Head of caudate nucleus (tissue), 42 donors: ENCODE results near the gene FRMD6.
"Not testable (repeated sequence)": the region's sequence is repeated elsewhere in the genome, so short reads cannot be mapped to it uniquely, and the experiment has no call there.

Experiments
- DNase-seq, 42 donors: peaks; one replicate each; pipeline versions ENCODE4 v3.0.0 to v3.0.0-alpha.2; 2020 to 2021; ENCODE audit warnings: mixed read lengths in 7 of 42
- intact Hi-C: fragments of 100-400 bp; cut with DNase I; formaldehyde crosslinking; loops from one replicate; pipeline ENCODE4 v1.15.0; 2022

FRMD6 gene

DNA sequence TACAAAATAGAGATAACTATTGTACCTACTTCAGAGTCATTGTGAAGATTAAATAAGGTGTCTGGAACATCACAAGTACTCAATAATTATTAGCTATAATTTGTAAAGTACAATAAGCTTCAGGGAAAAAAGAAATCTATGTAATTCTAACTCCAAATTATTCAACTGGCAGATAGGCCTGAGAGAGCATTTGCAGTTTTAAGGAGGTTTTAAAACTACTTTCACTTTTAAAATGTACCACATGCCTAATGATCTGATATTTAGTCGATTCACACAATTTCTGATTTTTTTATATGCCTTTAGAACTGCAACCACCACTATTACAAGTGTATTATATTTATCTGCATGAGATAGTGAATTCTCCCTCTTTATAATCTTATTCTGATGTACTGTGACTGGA is 24.9 kb upstream of the FRMD6 start:
- intact Hi-C loops, result no loop called here

GRCh38 chr14:51627313-51627712 is 24.4 kb upstream of the FRMD6 start:
- intact Hi-C loops, result no loop called here
- no peak for DNase-seq

More for the DNA sequence above, 24.9 kb upstream of the FRMD6 start:
- DNase-seq, result no peak

DNA sequence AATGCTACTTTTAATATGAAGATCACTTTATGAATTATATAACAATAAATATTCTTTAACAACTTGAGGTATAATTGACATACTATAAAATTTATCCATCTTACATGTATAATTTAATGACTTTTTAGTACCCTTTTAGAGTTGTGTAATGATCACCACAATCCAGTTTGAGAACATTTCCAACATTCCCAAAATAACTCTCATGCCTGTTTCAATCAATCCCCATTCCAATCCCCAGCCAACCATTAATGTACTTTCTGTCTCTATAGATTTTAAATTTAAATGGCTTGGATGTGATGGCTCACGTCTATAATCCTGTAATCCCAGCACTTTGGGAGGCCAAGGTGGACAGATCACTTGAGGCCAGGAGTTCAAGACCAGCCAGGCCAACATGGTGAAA is 23.5 kb upstream of the FRMD6 start:
- intact Hi-C loops, result no loop called here
- DNase-seq, result no peak

- DNase-seq, result no peak
- intact Hi-C loops, result no loop called here
These were observed 20.7 kb upstream of the FRMD6 start for GRCh38 chr14:51630987-51631386.

- intact Hi-C loops, DNase-seq: not testable (repeated sequence)
These were observed 18.4 kb upstream of the FRMD6 start for GRCh38 chr14:51633298-51633697.

- DNase-seq, result no peak
- intact Hi-C loops, result no loop called here
These were observed 15.6 kb upstream of the FRMD6 start for GRCh38 chr14:51636109-51636508.

DNA sequence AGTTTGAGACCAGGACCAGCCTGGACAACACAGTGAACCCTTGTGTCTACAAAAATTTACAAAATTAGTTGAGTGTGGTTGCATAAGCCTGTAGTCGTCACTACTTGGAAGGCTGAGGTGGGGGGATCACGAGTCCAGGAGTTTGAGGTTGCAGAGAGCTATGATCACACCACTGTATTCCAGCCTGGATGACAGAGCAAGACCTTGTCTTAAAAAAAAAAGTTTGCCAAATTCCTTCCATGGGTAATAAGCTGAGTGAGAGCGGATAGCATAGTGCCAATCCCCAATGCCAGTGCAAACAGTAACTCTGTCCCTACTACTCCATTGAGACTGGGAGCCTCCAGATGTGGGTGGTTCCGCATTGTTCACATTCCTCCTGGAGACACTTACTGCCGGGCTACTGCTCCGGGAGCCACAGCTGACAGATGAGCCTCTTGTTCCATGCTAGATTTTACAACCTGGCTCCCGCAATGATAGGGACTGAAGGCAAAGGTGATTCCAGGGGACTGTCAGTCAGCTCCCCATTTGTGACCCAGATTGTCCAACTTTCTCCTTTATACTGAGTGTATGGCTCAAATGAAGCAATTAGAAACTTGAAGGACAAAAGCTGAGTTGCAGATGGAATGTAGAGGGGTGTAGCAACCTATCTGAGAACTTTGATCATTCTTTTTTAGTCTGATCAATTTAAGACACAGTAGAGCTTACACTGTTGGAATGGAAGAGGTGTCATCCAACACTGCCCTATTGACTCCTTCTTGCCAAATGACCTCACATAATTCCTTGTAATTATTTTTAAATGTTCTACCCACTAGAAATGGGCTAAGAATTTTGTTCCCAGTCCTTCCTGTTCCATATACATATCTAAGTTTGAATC is 13.4 kb upstream of the FRMD6 start:
- DNase-seq, result no peak
- intact Hi-C loops, result no loop called here

DNA sequence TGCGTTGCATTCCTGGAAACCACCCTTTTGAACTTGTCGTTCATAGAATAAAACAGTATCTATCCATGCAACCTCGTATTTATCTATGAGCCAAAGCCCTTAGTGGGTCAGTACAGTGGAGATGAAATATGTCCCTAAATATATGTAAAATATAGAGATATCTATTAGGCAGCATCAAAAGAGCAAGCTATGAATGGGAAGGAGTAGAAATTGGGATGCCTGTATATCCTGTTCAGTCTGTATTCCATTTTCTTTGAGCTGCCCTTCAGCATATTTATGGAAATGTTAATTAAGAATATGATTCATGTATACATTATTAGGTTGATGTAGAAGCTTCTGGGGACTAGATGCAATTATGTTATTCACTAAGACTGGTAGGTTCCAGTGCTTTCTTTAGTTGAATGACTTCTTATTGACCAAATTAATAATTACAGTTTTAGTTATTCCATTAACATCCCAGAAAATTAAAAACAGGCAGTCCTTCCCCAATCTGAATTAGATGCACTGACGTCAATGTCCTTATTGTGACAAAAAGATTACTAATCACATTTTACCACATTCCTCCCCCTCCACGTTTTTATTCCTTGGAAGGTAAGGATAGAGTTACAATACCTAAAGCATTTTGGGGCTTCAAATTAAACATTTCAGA is 11.9 kb upstream of the FRMD6 start:
- intact Hi-C loops, result no loop called here
- no peak for DNase-seq

- intact Hi-C loops, result no loop called here
These were observed 8.6 kb upstream of the FRMD6 start for GRCh38 chr14:51643140-51643539.

GRCh38 chr14:51644217-51644933 is 7.3 kb upstream of the FRMD6 start:
- no peak for DNase-seq
- intact Hi-C loops, result no loop called here

More at GRCh38 chr14:51643140-51643539, 8.6 kb upstream of the FRMD6 start:
- no peak for DNase-seq

GRCh38 chr14:51648296-51648695 is 3.4 kb upstream of the FRMD6 start:
- intact Hi-C loops, result no loop called here
- DNase-seq, result no peak

GRCh38 chr14:51650716-51651387 is 858 bp upstream of the FRMD6 start:
- DNase-seq, result peak in 11 of 42 donors; percentile 4 to 50 (median 19)
- intact Hi-C loops, result loop anchor here (5.0 kb wide), 2 partner anchors 131 to 369 kb away; no protein-coding TSS in a partner anchor

DNA sequence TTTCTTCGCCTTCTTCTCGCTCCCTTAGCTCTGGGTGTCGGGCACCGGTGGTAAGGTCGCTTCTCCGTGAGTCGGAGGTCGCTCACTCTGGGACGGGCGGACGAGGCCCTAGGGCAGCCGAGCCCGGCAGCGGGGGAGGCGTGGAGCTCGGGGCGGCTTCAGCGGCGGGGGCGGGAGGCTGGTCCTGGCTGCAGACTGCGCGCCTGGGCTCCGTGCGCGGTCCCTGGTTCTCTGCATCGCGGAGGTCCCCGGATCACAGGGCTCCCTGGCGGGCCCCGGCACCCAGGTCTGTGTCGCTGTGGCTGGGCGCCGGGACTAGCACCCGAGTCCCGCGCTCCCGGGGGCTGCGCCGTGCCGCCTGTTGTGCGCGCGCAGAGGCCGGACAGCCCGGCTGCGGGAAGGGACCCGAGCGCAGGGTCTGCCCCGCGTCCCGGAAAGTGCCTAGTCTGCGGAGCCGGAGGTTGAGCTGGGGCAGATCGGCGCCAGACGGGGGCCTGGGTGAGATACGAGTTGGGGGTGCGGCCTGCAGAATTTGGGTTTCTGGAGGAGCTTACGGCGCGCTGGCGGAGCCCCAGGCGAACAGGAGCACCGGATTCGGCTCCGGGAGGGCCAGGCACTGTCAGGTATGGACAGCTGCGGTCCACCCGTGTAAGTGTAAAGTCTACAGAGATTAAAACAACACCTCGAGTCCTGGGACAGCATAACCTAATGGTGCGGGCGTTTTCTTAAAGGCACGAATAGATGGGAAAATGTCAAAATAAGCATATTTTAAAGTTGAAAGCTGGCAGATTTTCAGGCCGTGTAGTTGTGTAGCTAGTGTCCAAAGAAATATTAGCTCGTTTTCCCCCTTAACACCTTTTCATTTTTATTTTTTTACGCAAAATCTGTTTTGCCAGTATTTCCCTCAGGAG is 713 bp downstream of the FRMD6 start:
- intact Hi-C loops, result loop anchor here (5.0 kb wide), 2 partner anchors 130 to 370 kb away; no protein-coding TSS in a partner anchor
- DNase-seq, result peak in 39 of 42 donors; percentile 17 to 72 (median 41)

- DNase-seq, result peak in 1 of 42 donors; percentile 28
- intact Hi-C loops, result loop anchor here (5.0 kb wide), 2 partner anchors 129 to 371 kb away; no protein-coding TSS in a partner anchor
These were observed 1.5 kb downstream of the FRMD6 start for GRCh38 chr14:51653079-51653774.

DNA sequence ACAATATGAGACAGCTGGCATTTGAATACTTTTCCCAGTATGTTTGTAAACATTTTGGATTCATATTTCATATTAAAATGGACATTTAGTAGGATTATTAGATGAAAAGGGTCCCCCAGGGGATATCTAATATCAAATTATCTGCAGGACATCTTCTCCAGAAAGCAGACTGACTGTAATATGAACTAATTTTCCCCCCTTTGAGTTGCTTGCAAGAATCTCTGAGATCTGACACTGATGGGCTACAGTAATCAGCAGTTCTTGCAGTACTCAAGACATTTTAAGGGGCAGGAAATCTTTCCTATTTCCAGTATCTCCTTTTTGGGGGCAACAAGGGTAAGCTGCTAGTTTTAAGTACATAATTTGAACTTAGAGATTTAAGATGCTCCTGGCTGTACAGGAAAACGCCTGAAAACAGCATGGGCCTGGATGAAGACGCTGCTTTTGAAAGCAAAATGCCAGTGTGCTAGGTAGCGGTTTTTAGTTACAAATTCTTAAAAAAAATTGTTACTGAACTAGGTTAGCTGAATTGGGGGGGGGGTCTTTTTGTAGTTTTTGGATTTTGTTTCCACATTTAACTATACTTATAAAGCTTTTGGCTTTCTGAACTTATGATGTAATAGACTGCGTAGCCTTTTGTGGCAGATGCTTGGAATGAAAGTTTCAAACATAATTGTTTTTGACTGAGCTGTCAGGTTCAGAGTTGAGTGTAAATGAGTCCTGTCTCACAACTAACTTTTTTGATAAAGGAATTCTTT is 2.2 kb downstream of the FRMD6 start:
- intact Hi-C loops, result loop anchor here (5.0 kb wide), 2 partner anchors 128 to 372 kb away; no protein-coding TSS in a partner anchor
- no peak for DNase-seq

DNA sequence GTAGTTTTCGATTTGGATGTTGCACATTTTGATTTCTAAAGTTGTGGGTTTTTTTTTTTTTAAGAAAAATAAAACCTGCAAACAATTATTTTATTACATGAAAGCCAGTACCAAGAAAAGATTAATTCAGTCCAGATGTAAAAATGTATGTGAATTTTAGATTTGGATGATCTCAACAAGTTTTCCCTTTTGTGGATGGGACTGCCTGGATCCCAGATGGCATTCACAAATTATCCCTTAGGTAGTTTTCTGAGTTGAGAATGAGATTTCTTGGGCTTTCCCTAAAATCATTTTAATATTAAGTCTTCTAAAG is 2.8 kb downstream of the FRMD6 start:
- no peak for DNase-seq
- intact Hi-C loops, result loop anchor here (5.0 kb wide), 2 partner anchors 128 to 372 kb away; no protein-coding TSS in a partner anchor

DNA sequence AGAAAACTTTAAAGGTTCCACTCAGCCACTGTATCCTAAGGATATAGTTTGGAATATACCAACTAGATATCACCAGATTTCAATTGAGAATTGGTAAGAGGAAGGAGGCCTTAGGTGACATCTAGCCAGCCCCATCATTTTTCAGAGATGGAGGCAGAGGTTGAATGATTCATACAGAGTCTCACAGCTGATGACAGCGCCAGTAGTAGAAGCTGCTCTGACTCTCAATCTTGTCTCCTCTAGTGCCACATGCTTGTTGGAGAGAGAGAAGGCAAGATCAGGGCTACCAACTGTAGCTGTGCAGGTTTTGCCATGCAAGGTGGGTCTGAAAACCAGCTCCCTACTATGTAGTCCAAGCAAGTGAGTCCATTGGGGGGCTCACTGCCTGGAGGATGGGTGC is 6.1 kb downstream of the FRMD6 start:
- intact Hi-C loops, result no loop called here
- DNase-seq, result no peak
